DMS114 treated with DMSO at 0.1 percent for 48 hours (cell line): ENCODE measurements around the gene TBX1.

Source experiments
- DNase-seq: peaks from one replicate; lab custom pipeline; 2025; ENCODE audit not compliant: unreplicated experiment; lab: John Stamatoyannopoulos, UW

Gene TBX1

GRCh38 chr22:19760058-19760950, at the start of gene TBX1:
TSS of gene TBX1 (plus strand) at chr22:19760778. CDS start at chr22:19760844, 66 bp downstream.
- DNase-seq: peak; percentile 23

- no peak for DNase-seq
Measured at GRCh38 chr22:19713245-19713644, 47.3 kb upstream of the TBX1 start.

- DNase-seq: no peak
Measured at GRCh38 chr22:19713650-19714311, 46.8 kb upstream of the TBX1 start.

DNA sequence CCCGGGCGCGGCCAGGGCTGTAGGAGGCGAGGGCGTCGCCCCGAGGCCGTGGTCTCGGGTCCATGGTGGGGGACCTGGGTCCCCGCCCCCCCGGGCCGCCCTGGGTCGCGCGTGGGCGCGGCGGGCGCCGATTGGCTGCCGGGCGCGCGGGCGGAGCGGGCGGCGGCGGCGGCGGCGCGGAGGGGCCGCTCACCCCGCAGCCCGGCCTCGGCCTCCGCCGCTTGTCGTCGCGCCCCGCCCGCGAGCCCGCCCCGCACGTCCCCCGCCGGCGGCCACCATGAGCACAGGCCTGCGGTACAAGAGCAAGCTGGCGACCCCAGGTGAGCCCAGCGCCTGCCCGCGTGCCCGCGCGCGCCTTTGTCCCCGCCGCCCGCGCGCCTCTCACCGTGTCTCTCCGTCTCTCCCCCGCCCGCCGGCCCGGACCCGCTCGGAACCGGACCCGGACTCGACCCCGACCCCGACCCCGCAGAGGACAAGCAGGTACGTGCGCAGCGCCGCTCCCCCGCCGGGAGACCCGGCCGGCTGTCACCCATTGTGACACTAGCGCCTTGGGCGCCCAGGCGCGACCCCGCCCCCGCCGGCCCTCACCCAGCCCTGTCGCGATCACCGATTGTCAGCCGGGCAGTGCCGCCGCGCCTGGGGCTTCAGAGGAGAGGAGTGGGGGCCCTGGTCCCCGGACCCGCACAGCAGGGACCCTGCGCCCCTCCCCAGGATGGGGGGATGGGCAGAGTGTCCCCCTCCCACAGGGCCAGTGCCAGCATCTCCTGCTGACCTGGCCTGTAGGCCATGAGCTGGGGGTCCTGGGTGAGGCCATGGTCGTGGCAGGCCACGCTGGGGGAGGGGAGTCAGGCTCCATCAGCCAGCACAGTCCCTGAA, 46.0 kb upstream of the TBX1 start, which contains the start of gene SEPTIN5:
Gene SEPTIN5 (plus strand): TSS at position 192 of the 876 bp plus-strand sequence. CDS start 86 bp downstream, at position 278.
- no peak for DNase-seq

DNA sequence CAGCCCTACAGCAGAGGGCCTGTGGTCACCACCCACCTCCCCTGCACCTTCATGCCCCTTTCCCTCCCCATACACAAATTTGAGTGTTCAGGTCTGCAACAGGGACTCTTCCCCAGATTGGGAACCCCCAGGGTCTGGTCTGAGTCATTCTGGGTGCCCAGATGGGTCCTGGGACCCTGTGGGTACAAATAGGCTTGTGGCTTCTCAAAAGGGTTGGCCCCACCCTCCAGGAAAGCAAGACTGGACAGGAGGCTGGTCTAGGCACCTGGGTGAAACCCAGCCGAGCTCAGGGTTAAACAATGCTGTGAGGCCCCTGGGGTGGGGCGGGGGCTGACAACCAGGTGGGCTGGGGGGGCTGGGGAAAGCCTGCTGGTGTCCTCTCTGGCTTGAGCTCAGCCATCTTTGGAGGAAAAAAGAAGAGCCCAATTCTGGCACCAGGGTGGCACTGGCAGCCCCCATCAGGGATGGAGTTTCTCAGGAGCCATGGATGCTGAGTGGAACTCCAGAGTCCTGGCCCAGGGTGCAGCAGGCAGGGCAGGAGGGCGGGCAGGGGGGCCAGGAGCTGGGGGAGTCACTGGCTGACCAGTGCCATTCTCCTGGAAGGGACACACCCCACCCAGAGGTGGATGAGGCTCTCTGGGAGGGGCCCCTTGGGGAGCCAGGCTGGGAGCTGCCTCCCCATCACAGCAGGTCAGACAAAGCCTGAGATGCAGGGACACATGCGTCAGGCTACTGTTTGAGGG, 45.2 kb upstream of the TBX1 start:
- no peak for DNase-seq

DNA sequence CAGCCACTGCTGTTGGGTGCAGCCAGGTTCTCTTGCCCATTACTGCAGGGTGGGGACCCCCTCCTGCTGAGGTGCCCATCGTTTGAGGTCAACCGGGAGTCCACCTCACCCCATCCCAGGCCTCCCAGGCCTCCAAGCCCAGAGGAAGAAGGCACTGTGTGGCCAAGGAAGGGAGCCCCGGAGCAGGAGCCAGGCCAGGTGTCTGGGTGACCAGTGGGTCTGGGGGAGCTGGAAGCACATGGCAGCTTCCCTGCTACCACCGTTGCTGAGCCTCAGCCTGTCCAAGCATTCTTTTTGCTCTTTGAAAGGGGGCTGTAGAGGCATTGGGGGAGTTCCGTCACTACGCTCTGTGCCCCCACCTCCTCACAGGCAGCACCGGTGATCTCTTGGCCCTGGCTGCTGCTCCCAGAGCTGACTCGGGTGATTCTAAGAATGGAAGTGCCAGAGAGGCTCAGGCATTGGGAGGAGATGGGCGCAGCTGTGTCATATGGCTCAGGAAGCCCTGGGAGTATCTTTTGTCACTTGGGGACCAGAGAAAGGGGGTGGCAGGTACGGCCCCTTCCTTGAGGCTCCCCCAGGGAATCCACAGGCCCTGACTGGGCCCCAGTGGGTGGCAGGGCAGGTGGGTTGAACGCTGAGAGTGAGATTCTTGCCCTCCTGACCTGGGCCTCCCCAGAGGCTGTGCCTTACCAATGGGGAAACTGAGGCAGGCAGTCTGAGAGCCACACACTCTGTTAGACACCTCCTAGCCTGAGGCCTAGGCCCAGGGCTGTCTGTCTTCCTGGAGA, 44.3 kb upstream of the TBX1 start:
- no peak for DNase-seq

DNA sequence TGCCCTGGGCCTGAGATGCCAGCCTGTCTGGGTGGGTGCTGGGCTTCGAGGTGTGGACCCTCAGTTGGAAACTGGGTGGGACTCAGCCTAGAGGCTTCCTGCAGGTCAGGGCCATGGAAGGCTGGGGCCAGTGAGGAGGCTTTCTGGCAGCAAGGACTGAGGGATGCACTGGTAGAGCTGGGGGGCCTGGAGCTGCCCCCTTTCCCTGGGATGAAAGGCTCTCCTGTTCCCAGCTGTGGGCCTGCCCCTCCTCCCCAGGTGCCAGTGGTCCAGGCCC, 43.8 kb upstream of the TBX1 start:
- DNase-seq: no peak

GRCh38 chr22:19717181-19717580, 43.4 kb upstream of the TBX1 start:
- no peak for DNase-seq

DNA sequence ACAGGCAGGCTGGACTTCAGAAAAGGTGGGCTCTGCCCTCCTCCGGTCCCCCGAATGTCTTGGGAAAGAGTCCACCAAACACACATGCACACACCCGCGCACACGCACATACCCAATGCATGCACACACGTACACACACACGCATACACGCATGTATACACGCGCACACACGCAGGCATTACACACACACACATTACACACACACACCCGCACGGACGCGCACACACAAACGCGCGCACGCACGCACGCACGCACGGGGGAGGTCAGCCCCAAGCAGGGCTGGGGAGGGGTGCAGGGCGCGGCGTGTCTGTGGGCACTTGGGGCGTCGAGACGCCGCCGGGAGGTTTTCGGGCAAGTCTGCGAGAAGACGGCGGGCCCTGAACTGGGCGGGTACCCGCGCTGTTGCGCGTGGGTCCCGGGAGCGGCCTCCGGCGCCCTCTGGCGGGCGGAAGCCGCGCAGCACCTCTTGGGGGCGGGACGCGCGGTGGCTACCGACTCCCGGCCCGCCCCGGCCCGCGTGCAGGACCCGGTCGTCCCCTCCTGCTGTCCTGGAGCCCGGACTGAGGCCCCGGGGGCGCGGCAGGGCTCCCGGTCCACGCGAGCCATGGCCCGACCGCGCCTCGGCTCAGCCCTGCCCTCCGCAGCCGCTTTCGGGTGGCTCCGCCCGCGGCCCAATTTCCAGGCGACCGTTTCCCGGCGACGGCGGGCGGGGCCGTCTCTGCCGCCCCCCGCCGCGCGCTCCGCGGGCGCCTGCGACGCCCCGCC, 42.7 kb upstream of the TBX1 start:
- DNase-seq: peak; percentile 19

DNA sequence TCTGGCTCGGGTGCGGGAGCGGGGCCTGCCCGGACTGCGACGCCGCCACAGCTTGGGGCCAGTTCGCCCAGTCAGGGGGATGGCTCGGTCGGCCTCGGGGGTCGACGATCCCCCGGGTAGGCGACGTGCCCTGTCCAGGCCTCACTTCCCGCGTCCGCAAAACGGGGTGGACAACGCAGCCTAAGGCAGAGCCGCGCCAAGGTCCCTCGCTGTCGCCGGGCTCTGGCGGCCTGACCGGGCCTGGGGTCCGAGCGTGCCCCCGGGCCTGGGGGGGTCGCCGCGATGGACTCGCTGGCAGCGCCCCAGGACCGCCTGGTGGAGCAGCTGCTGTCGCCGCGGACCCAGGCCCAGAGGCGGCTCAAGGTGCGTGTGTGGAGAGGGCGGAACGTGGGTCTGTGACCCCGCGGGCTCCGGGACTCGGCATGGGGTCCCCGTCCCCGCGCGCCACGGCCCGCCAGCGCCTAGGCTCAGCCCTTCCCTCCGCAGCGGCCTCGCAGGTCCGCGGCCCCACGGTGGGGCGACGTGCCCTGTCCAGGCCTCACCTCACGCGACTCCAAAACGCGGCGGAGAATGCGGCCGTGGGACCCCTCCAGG, 42.0 kb upstream of the TBX1 start:
- DNase-seq: no peak

GRCh38 chr22:19719050-19719482, 41.5 kb upstream of the TBX1 start:
- DNase-seq: no peak

DNA sequence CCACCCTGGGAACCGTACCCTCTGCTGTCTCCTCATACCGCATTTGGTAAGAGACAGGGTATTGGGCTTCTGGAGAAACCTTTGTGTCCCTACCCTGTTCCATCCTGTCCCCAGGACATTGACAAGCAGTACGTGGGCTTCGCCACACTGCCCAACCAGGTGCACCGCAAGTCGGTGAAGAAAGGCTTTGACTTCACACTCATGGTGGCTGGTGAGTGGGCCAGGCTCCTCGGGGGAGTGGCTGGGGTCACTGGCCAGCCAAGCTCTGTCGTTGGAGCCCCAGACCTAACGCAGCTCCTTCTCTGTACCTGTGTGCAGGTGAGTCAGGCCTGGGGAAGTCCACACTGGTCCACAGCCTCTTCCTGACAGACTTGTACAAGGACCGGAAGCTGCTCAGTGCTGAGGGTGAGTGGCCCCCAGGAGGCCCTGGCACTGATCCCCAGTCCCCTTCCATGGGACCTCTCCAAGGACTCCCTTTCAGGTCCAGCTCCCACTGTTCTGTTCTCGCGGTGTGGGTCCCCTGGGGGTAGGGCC, 41.0 kb upstream of the TBX1 start:
- DNase-seq: no peak

GRCh38 chr22:19720150-19720827, 40.3 kb upstream of the TBX1 start:
- DNase-seq: no peak

- DNase-seq: no peak
Measured at GRCh38 chr22:19720999-19721329, 39.6 kb upstream of the TBX1 start.

- no peak for DNase-seq
Measured at GRCh38 chr22:19721330-19722177, 39.0 kb upstream of the TBX1 start.

- no peak for DNase-seq
Measured at GRCh38 chr22:19722178-19722981, 38.2 kb upstream of the TBX1 start.

GRCh38 chr22:19722982-19723231, 37.7 kb upstream of the TBX1 start:
- no peak for DNase-seq
